GM10248 (cell line): Measurements from ENCODE around the gene TRIM31.

Experiments
- CTCF ChIA-PET: fragments of 300-600 bp; sonication (Branson Sonifier 250); formaldehyde crosslinking; extraction: SDS; loops from one replicate; lab custom pipeline; 2021; ENCODE audit warnings: antibody characterized with exemption; lab: Yijun Ruan, JAX
- POLR2A ChIA-PET: fragments of 350-650 bp; sonication (Branson Sonifier 250); formaldehyde crosslinking; extraction: SDS; loops from one replicate; lab custom pipeline; 2020; ENCODE audit warnings: antibody characterized with exemption; lab: Yijun Ruan, JAX
- DNase-seq: peaks from one replicate; pipeline ENCODE4 v3.0.0; 2012; ENCODE audit errors: extremely low spot score
- CTCF ChIP-seq: IDR thresholded peaks from 2 replicates; pipeline ENCODE4 v1.5.1; 2012; ENCODE audit warnings: mild to moderate bottlenecking, low read depth; ENCODE audit errors: extremely low read depth, missing control alignments, control extremely low read depth

Gene TRIM31

GRCh38 chr6:30116724-30117123 is 3.8 kb upstream of the TRIM31 start:
- ChIA-PET POLR2A (no interaction called here), CTCF (interaction anchor here (1.4 to 2.7 kb wide), 3 partner anchors 10 to 15 kb away, joined by 4 to 16 read pairs (median 8); no protein-coding TSS in a partner anchor)
- no peak for DNase-seq
- no peak for TF ChIP-seq CTCF

GRCh38 chr6:30113841-30114240 is 951 bp upstream of the TRIM31 start:
- ChIA-PET CTCF (interaction anchor here (1.0 to 4.0 kb wide), 4 partner anchors 9 to 17 kb away, joined by 4 to 31 read pairs (median 14); no protein-coding TSS in a partner anchor), POLR2A (no interaction called here)
- DNase-seq = no peak
- TF ChIP-seq CTCF = no peak

- CTCF ChIA-PET = interaction anchor here (1.0 to 4.0 kb wide), 5 partner anchors 8 to 18 kb away, joined by 4 to 31 read pairs (median 5); no protein-coding TSS in a partner anchor
- no peak for DNase-seq
- POLR2A ChIA-PET = no interaction called here
- TF ChIP-seq CTCF = no peak
Measured at GRCh38 chr6:30112402-30112994, 392 bp downstream of the TRIM31 start.

- POLR2A ChIA-PET = no interaction called here
- no peak for DNase-seq
- CTCF ChIA-PET = interaction anchor here (1.3 to 4.0 kb wide), 3 partner anchors 8 to 20 kb away, joined by 5 to 31 read pairs (median 22); no protein-coding TSS in a partner anchor
- TF ChIP-seq CTCF = no peak
Measured at GRCh38 chr6:30111266-30111856, 1.5 kb downstream of the TRIM31 start.

- TF ChIP-seq CTCF = no peak
- no peak for DNase-seq
- POLR2A ChIA-PET = no interaction called here
- CTCF ChIA-PET = interaction anchor here (0.9 to 8.6 kb wide), 12 partner anchors 9 to 307 kb away, joined by 3 to 313 read pairs (median 13); partner anchors contain the start of genes TRIM31 and TRIM40
Measured at GRCh38 chr6:30104661-30105060, 8.2 kb downstream of the TRIM31 start.

- no peak for TF ChIP-seq CTCF
- no peak for DNase-seq
- ChIA-PET CTCF (interaction anchor here (1.0 to 8.6 kb wide), 29 partner anchors 9 to 306 kb away, joined by 3 to 313 read pairs (median 5); partner anchors contain the start of genes POLR1H, TRIM31 and TRIM40), POLR2A (interaction anchor here (0.9 kb wide), 1 partner anchor 28 kb away, joined by 3 read pairs; no protein-coding TSS in a partner anchor)
Measured at GRCh38 chr6:30103872-30104179, 9.1 kb downstream of the TRIM31 start.
